DND-41 (cell line): ENCODE measurements around the gene TMEM106C.
A peak's percentile ranks its signal among the peaks of the same experiment; 100 is the strongest.

Experiments
- ATAC-seq: fragments of 200-7000 bp; cut with Tn5 transposase; 3 replicates; pipeline ENCODE4 v1.9.1; 2021; ENCODE audit warnings: low read depth; ENCODE audit not compliant: insufficient read depth
- DNase-seq: peaks from one replicate; pipeline ENCODE4 v3.0.0-alpha.2; 2020
- H2AFZ ChIP-seq: 2 replicates; pipeline ENCODE4 v1.6.0; 2012; ENCODE audit warnings: low read depth, low read length
- H3K27ac ChIP-seq: 2 replicates; pipeline ENCODE4 v1.5.1; 2012; ENCODE audit warnings: low read length, inconsistent platforms
- H3K27me3 ChIP-seq: fragments of 200-600 bp; sonication (generic); 2 replicates; pipeline ENCODE4 v1.6.0; 2012; ENCODE audit warnings: low read length, mild to moderate bottlenecking, inconsistent platforms; ENCODE audit not compliant: insufficient read depth, poor library complexity
- H3K36me3 ChIP-seq: 2 replicates; pipeline ENCODE4 v1.5.1; 2012; ENCODE audit warnings: low read length, inconsistent platforms; ENCODE audit not compliant: insufficient read depth
- H3K4me1 ChIP-seq: 2 replicates; pipeline ENCODE4 v1.5.1; 2012; ENCODE audit warnings: mild to moderate bottlenecking, low read length; ENCODE audit not compliant: insufficient read depth
- H3K4me2 ChIP-seq: 2 replicates; pipeline ENCODE4 v1.6.0; 2012; ENCODE audit warnings: mild to moderate bottlenecking, moderate library complexity, low read length, inconsistent platforms; ENCODE audit not compliant: insufficient read depth
- H3K4me3 ChIP-seq, 2 experiments: fragments of 200-600 bp in 1 of 2; shearing (Covaris generic) in 1 of 2; 2 replicates each; pipeline ENCODE4 v1.5.1; 2012 to 2016; ENCODE audit warnings: inconsistent platforms in 2 of 2, low read length in 2 of 2, mild to moderate bottlenecking in 2 of 2, low read depth in 1 of 2, moderate library complexity in 1 of 2
- H3K79me2 ChIP-seq: 2 replicates; pipeline ENCODE4 v1.6.0; 2012; ENCODE audit warnings: low read length, inconsistent platforms; ENCODE audit not compliant: insufficient read depth
- H3K9ac ChIP-seq: 2 replicates; pipeline ENCODE4 v1.6.0; 2012; ENCODE audit warnings: low read depth, mild to moderate bottlenecking, inconsistent platforms, low read length, moderate library complexity
- H3K9me3 ChIP-seq: 2 replicates; pipeline ENCODE4 v1.5.1; 2012; ENCODE audit warnings: low read length, moderate library complexity, mild to moderate bottlenecking, inconsistent platforms; ENCODE audit not compliant: insufficient read depth, severe bottlenecking
- H4K20me1 ChIP-seq: 2 replicates; pipeline ENCODE4 v1.6.0; 2012; ENCODE audit warnings: low read length; ENCODE audit not compliant: insufficient read depth
- CTCF ChIP-seq: IDR thresholded peaks from 2 replicates; pipeline ENCODE4 v1.5.1; 2012; ENCODE audit warnings: borderline replicate concordance, low read length, moderate library complexity, mild to moderate bottlenecking; ENCODE audit not compliant: poor library complexity, severe bottlenecking; ENCODE audit errors: extremely low read depth
- EZH2 ChIP-seq: IDR thresholded peaks from 3 replicates; pipeline ENCODE4 v1.6.1; 2012; ENCODE audit warnings: borderline replicate concordance, low read depth, mild to moderate bottlenecking, moderate library complexity, low read length, inconsistent platforms; ENCODE audit not compliant: severe bottlenecking

TMEM106C gene

GRCh38 chr12:47938093-47938492 lies 25.3 kb upstream of the TMEM106C start:
- ATAC-seq: peak; percentile 71
- Histone ChIP-seq H3K9ac (no peak overlapping the region), H3K36me3 (no peaks in the 10 kb centered on the region), H3K4me1 (peaks cover 3% of the 10 kb centered on the region; the same call in 1 of the 2 replicates), H3K27me3 (peaks cover 8% of the 10 kb centered on the region), H3K9me3 (no peaks in the 10 kb centered on the region), H2AFZ (no peak overlapping the region), H3K79me2 (no peaks in the 10 kb centered on the region), H3K27ac (no peak overlapping the region), H3K4me3 (no peak overlapping the region), H3K4me2 (no peak overlapping the region), H4K20me1 (no peaks in the 10 kb centered on the region; the same call in 1 of the 2 replicates)
- no peak for TF ChIP-seq EZH2
- TF ChIP-seq CTCF: no peak
- peak; percentile 12 for DNase-seq

- Histone ChIP-seq H4K20me1 (no peaks in the 10 kb centered on the region; the same call in 1 of the 2 replicates), H3K4me2 (no peak overlapping the region)
These were observed 24.8 kb upstream of the TMEM106C start for GRCh38 chr12:47938594-47938993.

GRCh38 chr12:47939009-47939601 lies 24.3 kb upstream of the TMEM106C start:
- no peak overlapping the region for H3K4me3 ChIP-seq
- DNase-seq (no peak), ATAC-seq (no peak)
- H3K4me2 ChIP-seq: no peak overlapping the region
- TF ChIP-seq CTCF (no peak), EZH2 (no peak)
- no peak overlapping the region for H2AFZ ChIP-seq
- peaks cover 8% of the 10 kb centered on the region for H3K27me3 ChIP-seq
- peaks cover 3% of the 10 kb centered on the region; the same call in 1 of the 2 replicates for H3K4me1 ChIP-seq
- no peak overlapping the region for H3K9ac ChIP-seq
- no peaks in the 10 kb centered on the region; the same call in 1 of the 2 replicates for H4K20me1 ChIP-seq
- H3K9me3 ChIP-seq: no peaks in the 10 kb centered on the region
- H3K27ac ChIP-seq: no peak overlapping the region
- no peaks in the 10 kb centered on the region for H3K79me2 ChIP-seq
- H3K36me3 ChIP-seq: no peaks in the 10 kb centered on the region

More at GRCh38 chr12:47938594-47938993, 24.8 kb upstream of the TMEM106C start:
- no peak overlapping the region for H3K27ac ChIP-seq
- TF ChIP-seq CTCF: no peak
- TF ChIP-seq EZH2: no peak
- no peak for ATAC-seq
- no peak overlapping the region for H3K9ac ChIP-seq
- H3K4me3 ChIP-seq: no peak overlapping the region
- peaks cover 3% of the 10 kb centered on the region; the same call in 1 of the 2 replicates for H3K4me1 ChIP-seq
- H3K9me3 ChIP-seq: no peaks in the 10 kb centered on the region
- H3K36me3 ChIP-seq: no peaks in the 10 kb centered on the region
- H3K79me2 ChIP-seq: no peaks in the 10 kb centered on the region
- H2AFZ ChIP-seq: no peak overlapping the region
- H3K27me3 ChIP-seq: peaks cover 8% of the 10 kb centered on the region
- no peak for DNase-seq
